ENCODE data around the gene TRAPPC4. TPM values are rescaled to one million over a fixed set of nuclear protein-coding genes. Genes with fewer than 3 reads are reported as not detected.

TRAPPC4 gene
- total RNA-seq, 4 donors from 2014 or later = 43.0 to 82.8 (median 66.9) TPM

DNA sequence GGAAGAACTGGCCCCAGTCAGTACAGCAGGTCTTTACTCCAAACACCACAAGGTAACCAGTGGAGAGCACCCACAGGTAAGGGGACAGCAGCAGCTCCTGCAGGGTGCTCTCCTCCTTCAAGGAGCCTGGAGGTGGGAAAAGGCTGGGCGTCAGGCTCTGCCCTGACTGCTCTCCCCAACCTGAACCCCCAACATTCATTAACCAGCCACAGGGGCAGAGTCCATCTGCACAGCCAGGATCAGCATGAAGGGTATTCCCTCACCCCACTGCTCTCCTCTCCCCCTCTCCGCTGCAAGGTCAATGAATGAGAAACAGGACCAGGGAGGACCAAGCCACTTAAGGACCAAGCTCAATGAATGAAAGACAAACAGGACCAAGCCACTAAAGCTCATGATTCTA lies 8.4 kb downstream of the TRAPPC4 start:
- H3K36me3 ChIP-seq = peaks cover 0 to 34% of the 10 kb centered on the region in 2 donors
- H3K9me3 ChIP-seq = no peaks in the 10 kb centered on the region
- in situ Hi-C loops (cut with MboI; ENCODE audit: low sequenced_read_pairs in 4 of 4) (no loop called here), intact Hi-C loops (cut with DNase I; ENCODE audit: low total_unique reads) (no loop called here)
- ATAC-seq (no peak), DNase-seq (no peak)
- H3K27ac ChIP-seq = peak overlapping the region; percentile 92 to 98 (median 94)
- TF ChIP-seq CTCF (IDR thresholded peaks at IDR 0.05 in 4 of 5, conservative IDR thresholded peaks at IDR 0.05 in 1 of 5) (no peak), POLR2A (IDR thresholded peaks at IDR 0.05) (no peak)
- H3K27me3 ChIP-seq = no peaks in the 10 kb centered on the region
- H3K4me3 ChIP-seq = no peak overlapping the region
- peaks cover 73 to 75% of the 10 kb centered on the region in 2 donors for H3K4me1 ChIP-seq

- H3K36me3 ChIP-seq = peaks cover 0 to 27% of the 10 kb centered on the region in 2 donors
- H3K9me3 ChIP-seq = no peaks in the 10 kb centered on the region
- H3K4me3 ChIP-seq = no peak overlapping the region
- H3K27ac ChIP-seq = peak overlapping the region; percentile 92 to 98 (median 94)
- DNase-seq (peak; percentile 66 to 84), ATAC-seq (peak; percentile 69)
- peaks cover 73 to 75% of the 10 kb centered on the region in 2 donors for H3K4me1 ChIP-seq
- intact Hi-C loops (cut with DNase I; ENCODE audit: low total_unique reads) = no loop called here
- no peaks in the 10 kb centered on the region for H3K27me3 ChIP-seq
- TF ChIP-seq CTCF (IDR thresholded peaks at IDR 0.05 in 4 of 5, conservative IDR thresholded peaks at IDR 0.05 in 1 of 5) (no peak), POLR2A (IDR thresholded peaks at IDR 0.05) (peak; percentile 21 to 33)
- in situ Hi-C loops (cut with MboI; ENCODE audit: low sequenced_read_pairs in 4 of 4) = no loop called here
Observed at GRCh38 chr11:119027561-119028345, 9.2 kb downstream of the TRAPPC4 start.

GRCh38 chr11:119028346-119029068 lies 9.9 kb downstream of the TRAPPC4 start:
- peak overlapping the region in 3 of 4 donors; percentile 33 to 91 (median 83) for H3K4me3 ChIP-seq
- peaks cover 0 to 22% of the 10 kb centered on the region in 2 donors for H3K36me3 ChIP-seq
- TF ChIP-seq POLR2A (IDR thresholded peaks at IDR 0.05) (no peak), CTCF (IDR thresholded peaks at IDR 0.05 in 4 of 5, conservative IDR thresholded peaks at IDR 0.05 in 1 of 5) (no peak)
- peak overlapping the region; percentile 92 to 98 (median 94) for H3K27ac ChIP-seq
- no peak for ATAC-seq
- in situ Hi-C loops (cut with MboI; ENCODE audit: low sequenced_read_pairs in 4 of 4) (no loop called here), intact Hi-C loops (cut with DNase I; ENCODE audit: low total_unique reads) (no loop called here)
- H3K27me3 ChIP-seq = no peaks in the 10 kb centered on the region
- no peaks in the 10 kb centered on the region for H3K9me3 ChIP-seq
- peaks cover 68% of the 10 kb centered on the region in 2 donors for H3K4me1 ChIP-seq
- peak in 1 of 2 donors; percentile 27 for DNase-seq

GRCh38 chr11:119029069-119029339 lies 10.4 kb downstream of the TRAPPC4 start:
- Histone ChIP-seq H3K4me3 (peak overlapping the region; percentile 33 to 94 (median 87)), H3K4me1 (peaks cover 63 to 64% of the 10 kb centered on the region in 2 donors), H3K36me3 (peaks cover 0 to 17% of the 10 kb centered on the region in 2 donors), H3K27ac (peak overlapping the region; percentile 92 to 98 (median 94)), H3K27me3 (no peaks in the 10 kb centered on the region), H3K9me3 (no peaks in the 10 kb centered on the region)
- no peak for ATAC-seq
- intact Hi-C loops (cut with DNase I; ENCODE audit: low total_unique reads) = no loop called here
- in situ Hi-C loops (cut with MboI; ENCODE audit: low sequenced_read_pairs in 4 of 4) = no loop called here
- TF ChIP-seq CTCF (IDR thresholded peaks at IDR 0.05 in 4 of 5, conservative IDR thresholded peaks at IDR 0.05 in 1 of 5) (no peak), POLR2A (IDR thresholded peaks at IDR 0.05) (no peak)
- DNase-seq = no peak
